GM12878 (cell line): ENCODE measurements around the gene CFAP74. TPM values are rescaled to one million over a fixed set of nuclear protein-coding genes. Genes with fewer than 3 reads are reported as not detected.

Source experiments
- ATAC-seq: fragments of 200-7000 bp; cut with Tn5 transposase; 3 replicates; pipeline ENCODE4 v1.9.1; 2020; ENCODE audit warnings: mild to moderate bottlenecking, moderate library complexity
- BruUV-seq: library from RNA; stranded (reverse); fragments of 400-500 nt; replicated peaks from 2 replicates; lab custom pipeline; 2021; lab: Mats Ljungman, UMichigan
- CTCF ChIA-PET: fragments of 300-600 bp; sonication (Branson Sonifier 250); formaldehyde crosslinking; extraction: SDS; loops from one replicate; lab custom pipeline; 2021; ENCODE audit warnings: inconsistent platforms; lab: Yijun Ruan, JAX
- POLR2A ChIA-PET: fragments of 350-600 bp; formaldehyde crosslinking; extraction: SDS; loops from one replicate; lab custom pipeline; 2021; ENCODE audit warnings: inconsistent platforms; lab: Charles Lee
- RAD21 ChIA-PET: fragments of 300-600 bp; sonication (Branson Sonifier 250); formaldehyde crosslinking; loops from one replicate; lab custom pipeline; 2023; ENCODE audit warnings: antibody characterized with exemption; ENCODE audit not compliant: unreplicated experiment; lab: Charles Lee
- SMC1A ChIA-PET: fragments of 300-600 bp; sonication (Branson Sonifier 250); formaldehyde crosslinking; loops from one replicate; lab custom pipeline; 2023; ENCODE audit not compliant: unreplicated experiment, uncharacterized antibody; lab: Charles Lee
- DNase-seq: peaks from one replicate; pipeline ENCODE4 v3.0.0-alpha.2; 2011; ENCODE audit warnings: low read depth, low spot score
- FAIRE-seq: peaks from 3 replicates; lab custom pipeline; 2011; peaks lifted over from hg19 to GRCh38; lab: Jason Lieb, UNC
- H2AFZ ChIP-seq: 2 replicates; pipeline ENCODE4 v1.6.0; 2011; ENCODE audit warnings: low read depth, low read length, control low read depth; ENCODE audit not compliant: control insufficient read depth
- H3K27ac ChIP-seq: 2 replicates; pipeline ENCODE4 v1.5.1; 2011; ENCODE audit warnings: control low read depth; ENCODE audit not compliant: control insufficient read depth, insufficient read depth
- H3K27me3 ChIP-seq, 2 experiments: replicated peaks in 1 of 2; 2 replicates each; pipeline versions ENCODE4 v1.6.0 to v1.6.1; 2011; ENCODE audit warnings: low read length in 1 of 2; ENCODE audit not compliant: control insufficient read depth in 2 of 2, insufficient read depth in 2 of 2
- H3K36me3 ChIP-seq, 2 experiments: 2 replicates each; pipeline ENCODE4 v1.5.1; 2011; ENCODE audit warnings: low read length in 1 of 2; ENCODE audit not compliant: control insufficient read depth in 2 of 2, insufficient read depth in 2 of 2
- H3K4me1 ChIP-seq: 2 replicates; pipeline ENCODE4 v1.6.1; 2011; ENCODE audit warnings: mild to moderate bottlenecking, low read length, moderate library complexity, mixed read lengths; ENCODE audit not compliant: control insufficient read depth, insufficient read depth
- H3K4me2 ChIP-seq: 2 replicates; pipeline ENCODE4 v1.6.0; 2011; ENCODE audit warnings: control low read depth; ENCODE audit not compliant: control insufficient read depth, insufficient read depth
- H3K4me3 ChIP-seq: fragments of 200-600 bp; sonication (generic); 2 replicates; pipeline ENCODE4 v1.5.1; 2016
- H3K79me2 ChIP-seq: 2 replicates; pipeline ENCODE4 v1.6.0; 2011; ENCODE audit warnings: low read length; ENCODE audit not compliant: control insufficient read depth, insufficient read depth
- H3K9ac ChIP-seq: 2 replicates; pipeline ENCODE4 v1.8.0; 2011; ENCODE audit warnings: low read length, control low read depth, mixed read lengths; ENCODE audit not compliant: control insufficient read depth, insufficient read depth
- H3K9me3 ChIP-seq: replicated peaks from 3 replicates; pipeline ENCODE4 v1.5.1; 2011; ENCODE audit warnings: mild to moderate bottlenecking, low read length; ENCODE audit not compliant: control insufficient read depth, insufficient read depth
- H4K20me1 ChIP-seq: 2 replicates; pipeline ENCODE4 v1.6.0; 2011; ENCODE audit not compliant: control insufficient read depth, insufficient read depth
- ASH2L ChIP-seq: fragments of 300-600, 200-600 bp; sonication (generic); IDR thresholded peaks from 2 replicates; pipeline ENCODE4 v1.6.1; 2017; ENCODE audit warnings: low read depth, mild to moderate bottlenecking, borderline replicate concordance
- BRCA1 ChIP-seq: IDR thresholded peaks from 2 replicates; pipeline ENCODE4 v1.6.1; 2011; ENCODE audit warnings: low read depth, low read length, improper control_type of control experiment
- CBFB ChIP-seq: IDR thresholded peaks from 2 replicates; pipeline ENCODE4 v1.6.1; 2016; ENCODE audit warnings: antibody characterized with exemption, low read depth
- CHD4 ChIP-seq: fragments of 200-600 bp; sonication (generic); IDR thresholded peaks from 2 replicates; pipeline ENCODE4 v1.6.1; 2016; ENCODE audit warnings: mild to moderate bottlenecking
- FOXM1 ChIP-seq: IDR thresholded peaks from 2 replicates; pipeline ENCODE4 v1.6.1; 2012; ENCODE audit warnings: low read depth, mild to moderate bottlenecking, inconsistent platforms, low read length, moderate library complexity
- MYC ChIP-seq: IDR thresholded peaks from 2 replicates; pipeline ENCODE4 v1.6.1; 2011; ENCODE audit warnings: mild to moderate bottlenecking, low read length, moderate library complexity, inconsistent platforms; ENCODE audit not compliant: insufficient read depth, insufficient replicate concordance, insufficient read length, severe bottlenecking
- NFXL1 ChIP-seq: fragments of 450-650 bp; IDR thresholded peaks from 2 replicates; pipeline ENCODE4 v1.6.1; 2017; ENCODE audit warnings: antibody characterized with exemption, mild to moderate bottlenecking, borderline replicate concordance
- NR2C2 ChIP-seq: IDR thresholded peaks from 2 replicates; pipeline ENCODE4 v1.6.1; 2011; ENCODE audit warnings: borderline replicate concordance, low read depth; ENCODE audit not compliant: control insufficient read depth, insufficient read length
- POLR2AphosphoS5 ChIP-seq: IDR thresholded peaks from 2 replicates; pipeline ENCODE4 v1.6.1; 2011; ENCODE audit warnings: mild to moderate bottlenecking, low read length, inconsistent platforms
- RFX5 ChIP-seq: IDR thresholded peaks from 2 replicates; pipeline ENCODE4 v1.6.1; 2011; ENCODE audit warnings: low read depth, low read length, improper control_type of control experiment
- WGBS: methylation state at CpG from one replicate; pipeline ENCODE4 v1.1.6; 2016; ENCODE audit warnings: low lambda C conversion rate; ENCODE audit not compliant: insufficient replicate concordance, insufficient coverage; ENCODE audit errors: missing lambda C conversion rate; 5-methylcytosine and 5-hydroxymethylcytosine counted together
- in situ Hi-C: fragments of 300-500 bp; cut with MboI; formaldehyde crosslinking; loops from 9 replicates; pipeline ENCODE4 v1.14.3; 2018; ENCODE audit warnings: mixed read lengths
- intact Hi-C: fragments of 100-400 bp; cut with micrococcal nuclease; formaldehyde crosslinking; loops from one replicate; pipeline ENCODE4 v1.14.2; 2022; ENCODE audit not compliant: unreplicated experiment
- polyA plus RNA-seq, 11 experiments: library from polyadenylated mRNA; depleted of rRNA in 4 of 11; unstranded in 6 of 11; stranded (reverse) in 5 of 11; fragments of >200 nt; fragmentation: Nextera tagmentation in 4 of 11; fragmentation: Illumina TruSeq in 1 of 11; extraction: Ambion mirVana in 4 of 11; extraction: Trizol in 1 of 11; gene quantifications; 1 replicate in 1 of 11; 2 replicates in 10 of 11; pipeline versions ENCODE4 v1.2.1 to v1.2.3, GENCODE V29; 2011 to 2016; ENCODE audit warnings: inconsistent platforms in 2 of 11, missing spikeins in 2 of 11, low read depth in 1 of 11
- total RNA-seq, 4 experiments: library from RNA; depleted of rRNA in 3 of 4; stranded (reverse); fragments of >200 nt in 3 of 4; fragmentation: Illumina TruSeq in 1 of 4; extraction: Trizol in 1 of 4; gene quantifications; 2 replicates each; pipeline versions ENCODE4 v1.2.1 to v1.2.3, GENCODE V29; 2013 to 2021
- TF ChIP-seq, protein P1 (sequence below): IDR thresholded peaks from 2 replicates; pipeline ENCODE4 v1.6.1; 2011; ENCODE audit warnings: mild to moderate bottlenecking, low read depth, low read length, moderate library complexity; ENCODE audit not compliant: insufficient replicate concordance
- TF ChIP-seq, protein P2 (sequence below): fragments of 450-650 bp; IDR thresholded peaks from 2 replicates; pipeline ENCODE4 v1.6.1; 2018; ENCODE audit warnings: borderline replicate concordance, mild to moderate bottlenecking; ENCODE audit not compliant: partially characterized antibody

The CFAP74 gene
- total and polyA plus RNA-seq, 10 of the 15 experiments (the other 5 are each of a cell fraction or from before 2014, with no cell fraction given): 0.01 TPM; not detected in 9

DNA sequence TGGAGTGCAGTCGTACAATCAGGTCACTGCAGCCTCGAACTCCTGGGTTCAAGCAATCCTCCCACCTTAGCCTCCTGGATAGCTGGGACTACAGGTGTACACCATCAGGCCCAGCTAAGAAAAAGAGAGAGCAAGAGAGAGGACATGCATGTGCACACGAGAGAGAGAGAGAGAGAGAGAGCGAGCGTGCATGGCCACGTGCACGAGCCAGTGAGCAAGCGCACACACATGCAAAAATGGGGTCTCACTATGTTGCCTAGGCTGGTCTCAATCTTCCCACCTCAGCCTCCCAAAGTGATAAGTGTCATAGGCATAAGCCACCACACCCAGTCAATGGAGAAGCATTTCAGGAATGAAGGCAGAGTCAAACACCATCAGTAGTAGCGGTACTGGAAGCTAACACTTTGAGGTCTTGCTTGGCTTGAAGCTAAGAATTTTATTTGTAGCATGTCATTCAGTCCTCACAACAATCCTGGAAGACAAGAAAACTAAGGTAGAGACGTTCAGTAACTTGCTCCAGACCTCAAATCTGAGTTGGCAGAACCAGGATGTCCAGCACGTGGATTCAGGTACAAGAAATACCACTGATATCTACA lies 127.2 kb downstream of the CFAP74 start:
- no peak overlapping the region for H3K9ac ChIP-seq
- peaks cover 50% of the 10 kb centered on the region for H4K20me1 ChIP-seq
- POLR2A ChIA-PET: interaction anchor here (1.5 kb wide), 1 partner anchor 11 kb away, joined by 4 read pairs; no protein-coding TSS in a partner anchor
- no TSS peak for BruUV-seq
- RAD21 ChIA-PET: no interaction called here
- no peak overlapping the region for H2AFZ ChIP-seq
- CTCF ChIA-PET: no interaction called here
- no peak overlapping the region for H3K4me2 ChIP-seq
- FAIRE-seq (no peak), DNase-seq (no peak), ATAC-seq (no peak)
- in situ Hi-C loops (no loop called here), intact Hi-C loops (no loop called here)
- no peaks in the 10 kb centered on the region for H3K4me1 ChIP-seq
- no peak overlapping the region for H3K4me3 ChIP-seq
- H3K79me2 ChIP-seq: peaks cover 87% of the 10 kb centered on the region
- no peak overlapping the region for H3K27ac ChIP-seq
- SMC1A ChIA-PET: interaction anchor here (1.3 kb wide), 1 partner anchor 13 kb away, joined by 3 read pairs; no protein-coding TSS in a partner anchor
- TF ChIP-seq CBFB (no peak), POLR2AphosphoS5 (peak; percentile 31; the same call in 1 of the 2 replicates)
- no peaks in the 10 kb centered on the region; the same call in 2 of the 3 replicates for H3K9me3 ChIP-seq
- no peaks in the 10 kb centered on the region for H3K27me3 ChIP-seq
- H3K36me3 ChIP-seq: peaks cover 38 to 44% of the 10 kb centered on the region in 2 experiments; a peak in 3 of 4 replicates
- WGBS: 42% methylated on average over 10 of the region's 11 CpGs

DNA sequence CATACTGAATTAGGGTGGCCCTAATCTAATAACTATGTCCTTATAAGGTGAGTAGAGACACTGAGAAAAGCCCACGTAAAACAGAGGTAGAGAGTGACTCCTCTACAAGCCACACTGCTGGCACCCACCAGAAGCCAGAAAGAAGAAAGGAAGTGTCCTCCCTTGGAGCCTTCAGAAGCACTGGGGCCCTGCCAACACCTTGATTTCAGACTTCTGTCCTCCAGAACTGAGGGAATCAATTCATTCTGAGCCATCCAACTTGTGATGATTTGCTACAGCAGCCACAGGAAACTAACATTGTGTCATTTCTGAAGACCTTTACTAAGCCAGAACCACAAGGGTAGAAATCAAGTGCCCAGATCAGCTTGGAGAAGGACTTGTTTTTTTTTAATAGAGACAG lies 127.7 kb downstream of the CFAP74 start:
- Histone ChIP-seq H3K36me3 (peaks cover 36 to 44% of the 10 kb centered on the region in 2 experiments; a peak in 3 of 4 replicates), H3K9me3 (no peaks in the 10 kb centered on the region; the same call in 2 of the 3 replicates), H2AFZ (no peak overlapping the region), H3K27me3 (no peaks in the 10 kb centered on the region), H3K79me2 (peaks cover 87% of the 10 kb centered on the region), H3K4me1 (no peaks in the 10 kb centered on the region), H3K9ac (no peak overlapping the region), H4K20me1 (peaks cover 49% of the 10 kb centered on the region), H3K27ac (no peak overlapping the region), H3K4me3 (no peak overlapping the region), H3K4me2 (no peak overlapping the region)
- ATAC-seq: no peak
- no peak for DNase-seq
- intact Hi-C loops (no loop called here), in situ Hi-C loops (no loop called here)
- SMC1A ChIA-PET: interaction anchor here (1.2 to 1.3 kb wide), 2 partner anchors 13 to 96 kb away, joined by 3 read pairs; no protein-coding TSS in a partner anchor
- RAD21 ChIA-PET: no interaction called here
- CTCF ChIA-PET: interaction anchor here (0.7 kb wide), 1 partner anchor 12 kb away, joined by 3 read pairs; no protein-coding TSS in a partner anchor
- TSS peak; percentile 17 for BruUV-seq
- no peak for FAIRE-seq
- POLR2A ChIA-PET: interaction anchor here (0.6 to 1.5 kb wide), 3 partner anchors 10 to 140 kb away, joined by 4 to 5 read pairs (median 4); no protein-coding TSS in a partner anchor
- WGBS: 70% methylated on average over 1 of the region's 1 CpG
- TF ChIP-seq, protein P1, sequence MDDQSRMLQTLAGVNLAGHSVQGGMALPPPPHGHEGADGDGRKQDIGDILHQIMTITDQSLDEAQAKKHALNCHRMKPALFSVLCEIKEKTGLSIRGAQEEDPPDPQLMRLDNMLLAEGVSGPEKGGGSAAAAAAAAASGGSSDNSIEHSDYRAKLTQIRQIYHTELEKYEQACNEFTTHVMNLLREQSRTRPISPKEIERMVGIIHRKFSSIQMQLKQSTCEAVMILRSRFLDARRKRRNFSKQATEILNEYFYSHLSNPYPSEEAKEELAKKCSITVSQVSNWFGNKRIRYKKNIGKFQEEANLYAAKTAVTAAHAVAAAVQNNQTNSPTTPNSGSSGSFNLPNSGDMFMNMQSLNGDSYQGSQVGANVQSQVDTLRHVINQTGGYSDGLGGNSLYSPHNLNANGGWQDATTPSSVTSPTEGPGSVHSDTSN: no peak
- TF ChIP-seq NR2C2 (no peak), CHD4 (no peak), FOXM1 (no peak), BRCA1 (no peak), CBFB (no peak), RFX5 (no peak), MYC (no peak), NFXL1 (no peak), ASH2L (no peak)
- TF ChIP-seq, protein P2, sequence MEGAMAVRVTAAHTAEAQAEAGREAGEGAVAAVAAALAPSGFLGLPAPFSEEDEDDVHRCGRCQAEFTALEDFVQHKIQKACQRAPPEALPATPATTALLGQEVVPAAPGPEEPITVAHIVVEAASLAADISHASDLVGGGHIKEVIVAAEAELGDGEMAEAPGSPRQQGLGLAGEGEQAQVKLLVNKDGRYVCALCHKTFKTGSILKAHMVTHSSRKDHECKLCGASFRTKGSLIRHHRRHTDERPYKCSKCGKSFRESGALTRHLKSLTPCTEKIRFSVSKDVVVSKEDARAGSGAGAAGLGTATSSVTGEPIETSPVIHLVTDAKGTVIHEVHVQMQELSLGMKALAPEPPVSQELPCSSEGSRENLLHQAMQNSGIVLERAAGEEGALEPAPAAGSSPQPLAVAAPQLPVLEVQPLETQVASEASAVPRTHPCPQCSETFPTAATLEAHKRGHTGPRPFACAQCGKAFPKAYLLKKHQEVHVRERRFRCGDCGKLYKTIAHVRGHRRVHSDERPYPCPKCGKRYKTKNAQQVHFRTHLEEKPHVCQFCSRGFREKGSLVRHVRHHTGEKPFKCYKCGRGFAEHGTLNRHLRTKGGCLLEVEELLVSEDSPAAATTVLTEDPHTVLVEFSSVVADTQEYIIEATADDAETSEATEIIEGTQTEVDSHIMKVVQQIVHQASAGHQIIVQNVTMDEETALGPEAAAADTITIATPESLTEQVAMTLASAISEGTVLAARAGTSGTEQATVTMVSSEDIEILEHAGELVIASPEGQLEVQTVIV: no peak
